Mucosa of stomach (tissue), 1 donor: Measurements from ENCODE around the gene MS4A15.
A peak's percentile ranks its signal among the peaks of the same experiment; 100 is the strongest.
"Not testable (repeated sequence)": the region's sequence is repeated elsewhere in the genome, so short reads cannot be mapped to it uniquely, and the experiment has no call there.

ENCODE experiments used
- H3K27me3 ChIP-seq: one replicate; pipeline ENCODE4 v1.7.0; 2013; ENCODE audit warnings: mild to moderate bottlenecking, low read length; ENCODE audit not compliant: control insufficient read depth, insufficient read depth
- H3K36me3 ChIP-seq: one replicate; pipeline ENCODE4 v1.7.0; 2013; ENCODE audit warnings: low read length; ENCODE audit not compliant: control insufficient read depth, insufficient read depth
- H3K4me1 ChIP-seq: one replicate; pipeline ENCODE4 v1.7.0; 2013; ENCODE audit warnings: mild to moderate bottlenecking, low read length; ENCODE audit not compliant: control insufficient read depth, insufficient read depth
- H3K4me3 ChIP-seq: one replicate; pipeline ENCODE4 v1.7.0; 2013; ENCODE audit warnings: low read length
- H3K9ac ChIP-seq: one replicate; pipeline ENCODE4 v1.7.0; 2013; ENCODE audit warnings: mild to moderate bottlenecking, low read length, moderate library complexity
- H3K9me3 ChIP-seq: one replicate; pipeline ENCODE4 v1.7.0; 2013; ENCODE audit warnings: mild to moderate bottlenecking, low read length, moderate library complexity; ENCODE audit not compliant: control insufficient read depth
- donor health status: Pancreatic carcinoma.

Gene MS4A15, protein sequence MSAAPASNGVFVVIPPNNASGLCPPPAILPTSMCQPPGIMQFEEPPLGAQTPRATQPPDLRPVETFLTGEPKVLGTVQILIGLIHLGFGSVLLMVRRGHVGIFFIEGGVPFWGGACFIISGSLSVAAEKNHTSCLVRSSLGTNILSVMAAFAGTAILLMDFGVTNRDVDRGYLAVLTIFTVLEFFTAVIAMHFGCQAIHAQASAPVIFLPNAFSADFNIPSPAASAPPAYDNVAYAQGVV

DNA sequence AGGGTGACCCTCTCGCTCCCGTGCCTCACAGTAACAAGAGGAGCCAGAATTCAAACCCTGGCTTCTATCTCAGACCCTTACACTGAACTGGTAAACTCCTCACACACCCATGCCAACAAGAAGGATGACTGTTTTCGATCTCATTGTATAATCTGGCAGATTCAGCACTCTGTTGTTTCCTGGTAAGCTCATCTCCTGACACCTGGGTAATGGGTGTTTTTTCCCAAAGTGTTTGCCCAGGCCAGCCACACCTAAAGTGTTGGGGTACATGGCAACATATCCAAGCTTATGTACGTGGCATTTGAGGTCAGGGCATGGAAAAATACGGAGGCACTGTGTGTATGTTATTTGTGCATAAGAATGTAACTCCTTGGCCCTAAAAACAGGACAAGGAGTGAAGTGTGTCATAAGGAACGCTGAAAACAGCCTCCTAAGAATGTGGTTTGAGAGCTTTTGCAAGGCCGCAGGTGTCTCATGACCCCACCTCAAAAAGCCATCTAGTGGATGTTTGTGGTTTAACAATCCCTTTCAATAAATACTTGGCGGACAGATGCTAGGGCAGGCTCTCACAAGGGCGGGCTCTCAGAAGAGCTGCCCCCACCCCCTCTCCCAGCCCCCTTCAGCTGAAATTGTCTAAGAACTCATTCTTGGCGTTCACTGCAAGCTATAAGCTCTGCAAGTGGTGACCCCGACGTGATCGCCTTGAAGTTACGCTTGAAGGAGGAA, at the start of gene MS4A15:
MS4A15 (plus strand) TSS at position 561 of the 726 bp plus-strand sequence. CDS start 6,867 bp downstream, outside the sequence.
- Histone ChIP-seq H3K9me3 (no peaks in the 10 kb centered on the region), H3K4me3 (no peak within 1 kb of the TSS), H3K36me3 (no peaks in the 10 kb centered on the region), H3K4me1 (peaks cover 15% of the 10 kb centered on the region), H3K27me3 (no peaks in the 10 kb centered on the region), H3K9ac (peak within 1 kb of the TSS; percentile 30)

DNA sequence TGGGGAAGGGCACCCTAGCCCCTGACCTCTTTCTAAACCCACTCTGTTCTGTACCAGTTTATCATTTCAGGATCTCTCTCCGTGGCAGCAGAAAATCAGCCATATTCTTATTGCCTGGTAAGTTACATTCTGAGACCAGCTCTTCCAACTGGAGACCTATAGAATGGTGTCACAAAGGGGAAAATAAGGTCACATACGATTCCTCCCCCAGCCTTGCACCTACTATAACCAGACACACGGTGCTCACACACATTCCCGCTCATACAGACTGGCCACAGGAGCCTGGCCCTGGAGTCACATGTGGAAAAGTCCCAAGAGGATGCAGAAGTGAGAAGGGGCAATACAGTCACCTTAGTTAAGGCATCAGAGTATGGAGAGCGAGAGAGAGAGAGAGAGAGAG, 49.7 kb upstream of the MS4A15 start:
- Histone ChIP-seq H3K9ac (no peak overlapping the region), H3K4me1 (peaks cover 7% of the 10 kb centered on the region), H3K4me3 (no peak overlapping the region)

DNA sequence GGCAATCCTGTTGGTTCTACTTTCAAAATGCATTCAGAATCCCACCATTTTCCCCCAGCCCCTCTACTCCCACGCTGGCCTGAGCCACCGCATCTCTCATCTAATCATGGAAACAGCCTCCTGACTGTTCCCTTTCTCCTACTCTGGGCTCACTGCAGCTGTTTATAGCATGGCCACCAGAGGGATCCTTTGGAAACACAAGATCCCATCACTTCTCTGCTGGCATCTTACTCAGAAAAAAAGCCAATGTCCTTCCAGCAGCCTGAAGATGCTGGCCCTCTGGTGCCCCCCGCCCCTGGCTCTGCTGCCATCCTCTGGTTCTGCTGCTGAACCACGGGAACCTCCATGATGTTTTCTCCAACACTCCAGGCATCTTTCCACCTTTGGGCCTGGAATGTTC, 46.2 kb upstream of the MS4A15 start:
- no peak overlapping the region for H3K9ac ChIP-seq
- H3K36me3 ChIP-seq, result no peaks in the 10 kb centered on the region
- no peaks in the 10 kb centered on the region for H3K9me3 ChIP-seq
- peaks cover 7% of the 10 kb centered on the region for H3K4me1 ChIP-seq
- H3K27me3 ChIP-seq, result no peaks in the 10 kb centered on the region
- no peak overlapping the region for H3K4me3 ChIP-seq

More for the DNA sequence above, 49.7 kb upstream of the MS4A15 start:
- no peaks in the 10 kb centered on the region for H3K36me3 ChIP-seq
- H3K27me3 ChIP-seq, result no peaks in the 10 kb centered on the region
- no peaks in the 10 kb centered on the region for H3K9me3 ChIP-seq

DNA sequence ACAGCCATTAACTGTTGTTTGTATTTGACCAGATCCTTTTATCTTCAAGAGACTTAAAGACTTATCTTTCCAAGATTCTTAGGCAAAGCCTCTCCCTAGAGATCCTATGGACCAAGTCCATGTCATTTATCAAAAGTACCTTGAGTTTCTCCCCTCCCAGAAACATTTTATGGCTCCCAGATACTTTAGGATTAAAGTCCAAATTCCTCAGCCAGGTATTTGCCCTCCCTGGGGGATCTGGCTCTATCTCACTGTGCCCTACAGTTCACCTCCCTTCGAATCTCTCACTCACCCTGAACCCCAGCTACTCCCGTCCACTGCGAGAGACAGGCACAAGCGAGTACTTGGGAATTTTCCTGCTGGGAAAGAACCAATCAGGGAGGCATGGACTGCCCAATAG, 45.4 kb upstream of the MS4A15 start:
- Histone ChIP-seq H3K9me3 (no peaks in the 10 kb centered on the region), H3K27me3 (no peaks in the 10 kb centered on the region), H3K4me3 (no peak overlapping the region), H3K4me1 (peaks cover 7% of the 10 kb centered on the region), H3K9ac (no peak overlapping the region), H3K36me3 (no peaks in the 10 kb centered on the region)

DNA sequence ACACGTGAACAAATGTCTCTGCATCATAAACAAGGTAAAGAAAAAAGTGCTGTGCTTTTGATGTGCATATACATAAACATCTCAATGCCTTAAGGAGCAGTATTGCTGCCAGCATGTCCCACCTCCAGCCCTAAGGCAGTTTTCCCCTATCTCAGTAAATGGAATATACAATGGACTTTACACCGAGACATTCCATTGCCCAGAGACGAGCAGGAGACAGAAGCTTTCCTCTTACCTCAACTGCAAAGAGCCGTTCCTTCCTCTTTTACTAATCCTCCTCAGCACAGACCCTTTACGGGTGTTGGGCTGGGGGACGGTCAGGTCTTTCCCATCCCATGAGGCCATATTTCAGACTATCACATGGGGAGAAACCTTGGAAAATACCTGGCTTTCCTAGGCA, 43.2 kb upstream of the MS4A15 start:
- H3K36me3 ChIP-seq, H3K27me3 ChIP-seq, H3K9ac ChIP-seq, H3K4me1 ChIP-seq, H3K4me3 ChIP-seq, H3K9me3 ChIP-seq: not testable (repeated sequence)

DNA sequence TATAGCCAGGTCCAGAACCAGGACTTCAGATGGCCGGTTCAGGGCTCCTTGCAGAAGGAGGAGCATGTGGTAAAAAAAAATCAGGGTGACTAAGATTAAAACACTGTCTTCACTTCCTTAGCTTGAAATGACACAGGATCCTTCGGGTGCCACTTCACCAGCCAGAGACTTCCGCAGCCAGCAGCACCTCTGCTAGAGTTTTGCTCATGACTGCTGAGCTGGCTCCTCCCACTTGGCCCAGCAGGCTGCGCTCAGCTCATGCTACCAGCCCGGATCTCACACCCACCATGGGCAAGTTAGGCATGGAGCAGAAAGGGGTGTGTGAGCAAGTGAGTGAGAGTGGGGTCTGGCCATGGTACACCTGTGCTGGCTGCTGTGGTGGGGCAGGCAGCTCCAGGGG, 38.7 kb upstream of the MS4A15 start:
- Histone ChIP-seq H3K4me3 (no peak overlapping the region), H3K36me3 (no peaks in the 10 kb centered on the region), H3K27me3 (peaks cover 4% of the 10 kb centered on the region), H3K4me1 (no peaks in the 10 kb centered on the region), H3K9me3 (no peaks in the 10 kb centered on the region), H3K9ac (no peak overlapping the region)

DNA sequence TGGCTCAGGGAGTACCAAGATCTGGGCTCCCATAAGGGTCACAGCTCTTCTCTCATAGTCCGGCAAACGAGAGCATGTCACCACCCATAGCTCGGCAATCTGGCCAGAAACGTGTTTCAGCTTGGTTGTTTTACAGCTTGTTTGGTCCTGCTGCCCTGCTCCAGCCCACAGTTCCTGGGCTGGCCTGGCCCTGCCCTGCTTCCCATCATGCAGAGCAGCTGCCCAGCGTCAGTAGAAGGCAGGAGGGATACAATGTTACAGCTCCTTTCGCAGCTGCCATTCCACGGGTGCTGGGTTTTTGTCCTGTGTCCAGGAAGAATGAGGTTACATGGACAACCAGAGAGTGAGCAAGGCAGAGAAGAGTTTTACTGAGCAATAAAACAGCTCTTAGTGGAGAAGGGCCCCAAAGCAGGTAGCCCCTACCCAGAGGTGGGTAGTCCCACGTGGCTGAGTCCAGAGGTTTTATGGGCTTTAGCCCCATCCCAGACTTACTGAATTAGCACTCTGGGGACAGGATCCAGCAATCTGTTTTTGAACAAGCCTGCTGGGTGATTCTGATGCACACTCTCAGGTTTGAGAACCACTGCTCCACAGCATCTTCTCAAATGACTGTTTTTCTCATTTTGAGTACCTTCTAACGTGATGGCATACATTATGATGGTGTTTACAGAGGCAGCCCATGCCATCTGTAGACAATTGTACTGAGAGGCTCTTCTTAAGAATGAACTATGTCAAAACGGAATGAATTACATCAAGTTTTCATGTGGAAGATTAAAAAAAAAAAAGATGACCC, 37.9 kb upstream of the MS4A15 start:
- H3K4me1 ChIP-seq, result no peaks in the 10 kb centered on the region
- no peaks in the 10 kb centered on the region for H3K9me3 ChIP-seq
- H3K4me3 ChIP-seq, result no peak overlapping the region
- H3K9ac ChIP-seq, result no peak overlapping the region
- no peaks in the 10 kb centered on the region for H3K36me3 ChIP-seq
- H3K27me3 ChIP-seq, result peaks cover 4% of the 10 kb centered on the region

DNA sequence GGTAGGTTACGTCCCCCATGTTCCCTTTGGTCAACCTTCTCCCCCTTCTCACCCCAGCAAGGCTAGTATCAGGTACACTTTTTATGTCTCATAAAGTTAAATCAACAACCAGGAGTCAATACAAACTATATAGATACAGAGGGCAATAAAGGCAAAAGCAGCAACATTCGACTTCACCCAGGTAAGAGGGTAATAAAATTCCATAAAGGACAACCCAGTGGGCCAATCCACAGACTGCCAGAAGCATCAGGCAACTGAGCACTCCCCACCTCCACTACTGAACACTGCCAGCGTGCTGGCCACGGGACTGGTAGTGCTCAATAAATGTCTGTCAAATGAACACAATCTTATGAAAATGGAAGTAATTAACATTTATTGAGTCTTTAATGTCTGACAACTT, 37.3 kb upstream of the MS4A15 start:
- Histone ChIP-seq H3K27me3 (peaks cover 4% of the 10 kb centered on the region), H3K9ac (no peak overlapping the region), H3K36me3 (no peaks in the 10 kb centered on the region), H3K9me3 (no peaks in the 10 kb centered on the region), H3K4me3 (no peak overlapping the region), H3K4me1 (no peaks in the 10 kb centered on the region)

DNA sequence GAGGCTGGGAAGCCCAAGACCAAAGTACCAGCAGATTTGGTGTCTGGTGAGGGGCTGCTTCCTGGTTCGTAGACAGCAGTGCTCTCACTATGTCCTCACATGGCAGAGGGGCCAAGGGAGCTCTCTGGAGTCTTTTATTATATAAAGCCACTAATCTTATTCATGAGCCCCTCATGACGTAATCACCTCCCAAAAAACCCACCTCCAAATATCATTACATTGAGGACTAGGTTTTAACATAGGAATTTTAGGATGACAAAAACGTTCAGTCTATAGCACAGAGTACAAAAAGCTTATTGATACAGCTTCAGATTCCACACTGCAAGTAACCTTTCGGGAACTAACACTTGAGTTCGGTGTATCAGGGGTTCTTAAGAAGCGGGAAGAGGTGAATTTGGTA, 36.2 kb upstream of the MS4A15 start:
- H3K4me1 ChIP-seq, result no peaks in the 10 kb centered on the region
- H3K36me3 ChIP-seq, result no peaks in the 10 kb centered on the region
- no peaks in the 10 kb centered on the region for H3K9me3 ChIP-seq
- no peak overlapping the region for H3K4me3 ChIP-seq
- H3K9ac ChIP-seq, result no peak overlapping the region
- H3K27me3 ChIP-seq, result peaks cover 4% of the 10 kb centered on the region

DNA sequence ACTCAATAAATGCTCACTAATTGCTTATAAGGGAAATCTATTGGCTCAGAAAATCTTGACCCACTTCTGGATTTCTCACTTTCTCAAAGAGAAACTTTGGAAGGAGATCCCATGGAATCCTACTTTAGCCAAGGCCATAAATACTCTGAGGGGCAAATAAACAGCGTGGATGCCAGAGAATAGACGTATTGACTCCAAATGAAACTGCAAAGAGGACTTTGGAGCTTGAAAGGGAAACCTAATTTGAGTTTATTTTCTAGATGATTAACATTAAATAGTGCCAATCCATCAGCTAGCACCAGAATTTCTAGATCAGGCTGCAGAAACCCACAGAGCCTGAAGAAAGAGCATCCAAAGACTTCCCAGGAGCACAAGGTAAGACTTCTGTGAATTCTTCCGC, 32.2 kb upstream of the MS4A15 start, which contains the start of gene MS4A18:
MS4A18 (plus strand) TSS at position 301 of the 400 bp plus-strand sequence.
- H3K9ac ChIP-seq, result no peak within 1 kb of the TSS
- no peak within 1 kb of the TSS for H3K4me3 ChIP-seq
- H3K36me3 ChIP-seq, result no peaks in the 10 kb centered on the region
- no peaks in the 10 kb centered on the region for H3K4me1 ChIP-seq
- H3K27me3 ChIP-seq, result peaks cover 4% of the 10 kb centered on the region
- no peaks in the 10 kb centered on the region for H3K9me3 ChIP-seq

DNA sequence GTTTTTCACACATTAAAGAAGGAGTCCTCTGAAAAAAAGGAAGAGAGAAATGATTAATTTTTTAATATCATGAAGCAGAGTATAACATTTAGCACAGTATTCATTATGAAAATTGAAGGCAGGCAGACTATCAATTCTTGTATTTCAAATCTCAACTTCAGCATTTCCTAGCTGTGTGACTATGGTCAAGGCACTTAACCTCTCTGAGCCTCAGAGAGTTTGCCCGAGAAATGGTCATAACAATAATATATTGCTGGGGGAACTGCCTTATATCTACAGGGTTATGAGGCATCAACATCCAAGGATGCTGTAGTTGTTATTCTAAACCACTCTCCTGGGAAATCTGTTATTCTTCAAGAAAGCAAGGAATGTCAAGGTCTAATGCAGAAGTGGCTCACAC, 31.1 kb upstream of the MS4A15 start:
- Histone ChIP-seq H3K4me1 (no peaks in the 10 kb centered on the region), H3K27me3 (peaks cover 10% of the 10 kb centered on the region), H3K9me3 (no peaks in the 10 kb centered on the region), H3K9ac (no peak overlapping the region), H3K4me3 (no peak overlapping the region), H3K36me3 (no peaks in the 10 kb centered on the region)

DNA sequence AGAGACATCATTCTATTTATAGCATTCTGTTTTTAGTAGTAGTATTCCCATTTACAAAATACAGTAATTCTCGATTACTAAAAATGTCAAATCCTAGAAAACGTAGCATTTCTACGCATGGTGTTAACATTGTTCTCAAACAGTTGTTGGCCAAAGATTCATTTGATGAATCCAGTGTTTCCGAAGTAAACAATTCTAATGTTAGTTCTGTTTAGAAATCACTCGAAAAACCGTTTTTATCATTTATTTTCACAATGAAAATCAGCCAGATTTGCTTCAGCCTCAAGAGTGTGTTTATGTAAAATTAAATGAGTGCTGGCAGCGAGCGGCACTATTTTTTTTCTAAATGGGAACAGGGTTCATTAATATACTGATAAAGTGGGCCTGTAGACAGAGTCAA, 25.1 kb upstream of the MS4A15 start:
- H3K36me3 ChIP-seq, result no peaks in the 10 kb centered on the region
- no peak overlapping the region for H3K4me3 ChIP-seq
- no peaks in the 10 kb centered on the region for H3K4me1 ChIP-seq
- H3K9ac ChIP-seq, result no peak overlapping the region
- no peaks in the 10 kb centered on the region for H3K9me3 ChIP-seq
- H3K27me3 ChIP-seq, result peaks cover 6% of the 10 kb centered on the region
